DMS 273 (cell line): ENCODE data around the gene RASAL3.

Experiments used
- DNase-seq: peaks from one replicate; lab custom pipeline; 2025; ENCODE audit not compliant: unreplicated experiment; lab: John Stamatoyannopoulos, UW

RASAL3 gene

DNA sequence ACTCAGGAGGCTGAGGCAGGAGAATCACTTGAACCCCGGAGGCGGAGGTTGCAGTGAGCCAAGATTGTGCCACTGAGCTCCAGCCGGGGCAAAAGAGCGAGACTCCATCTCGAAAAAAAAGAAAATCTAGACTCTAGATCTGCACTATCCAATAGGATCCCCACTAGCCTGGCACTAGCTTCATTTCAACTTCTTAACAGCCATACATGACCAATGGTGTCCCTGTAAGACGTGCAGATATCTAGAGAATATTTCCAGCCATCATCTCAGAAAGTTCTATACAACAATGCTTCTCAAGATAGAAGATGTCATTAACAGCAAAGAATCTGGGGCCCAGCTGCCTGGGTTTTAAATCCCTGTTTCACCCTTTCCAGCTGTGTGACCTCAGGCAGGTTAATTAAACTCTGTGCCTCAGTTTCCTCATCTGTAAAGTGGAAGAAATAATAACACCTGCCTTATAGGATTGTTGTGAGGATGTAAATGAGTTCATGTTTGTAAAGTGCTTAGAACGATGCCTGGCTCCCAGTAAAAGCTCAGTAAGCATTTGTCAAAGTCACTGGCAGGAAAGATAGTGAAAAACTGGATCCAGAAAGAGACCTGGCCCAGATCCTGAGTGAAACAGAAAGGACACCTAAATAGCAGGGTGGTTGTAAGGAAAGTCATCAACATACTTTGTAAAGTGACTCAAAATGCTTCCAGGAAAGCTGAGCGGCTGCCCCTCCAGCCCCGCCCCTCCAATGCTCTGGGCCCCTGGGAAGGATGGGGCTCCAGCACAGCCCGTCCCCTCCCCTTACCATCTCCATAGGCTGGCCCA lies 28.1 kb downstream of the RASAL3 start:
- no peak for DNase-seq

DNA sequence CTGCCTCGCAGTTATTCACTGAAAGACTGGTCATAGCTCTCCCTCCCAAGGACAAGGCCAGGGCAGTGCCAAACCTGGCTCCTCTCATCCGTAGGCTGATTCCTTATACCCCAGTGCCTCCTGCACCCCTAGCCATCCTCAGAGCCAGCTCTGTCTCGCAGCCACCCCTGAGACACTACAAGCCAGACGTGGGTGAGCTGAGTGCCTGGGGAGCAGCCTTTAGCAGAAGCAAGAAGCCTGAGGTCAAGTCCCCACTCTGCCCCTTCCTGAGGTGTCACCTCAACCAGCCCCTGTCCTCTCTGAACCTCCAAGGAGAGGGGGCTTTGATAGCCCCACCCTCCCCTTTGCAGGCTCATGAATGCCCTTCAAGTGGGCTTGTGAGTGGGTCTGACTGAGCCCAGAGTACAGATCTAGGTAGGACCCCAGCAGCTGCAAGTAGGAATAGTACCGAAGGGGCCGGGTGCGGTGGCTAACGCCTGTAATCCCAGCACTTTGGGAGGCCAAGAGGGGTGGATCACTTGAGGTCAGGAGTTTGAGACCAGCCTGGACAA lies 30.8 kb downstream of the RASAL3 start:
- no peak for DNase-seq

DNA sequence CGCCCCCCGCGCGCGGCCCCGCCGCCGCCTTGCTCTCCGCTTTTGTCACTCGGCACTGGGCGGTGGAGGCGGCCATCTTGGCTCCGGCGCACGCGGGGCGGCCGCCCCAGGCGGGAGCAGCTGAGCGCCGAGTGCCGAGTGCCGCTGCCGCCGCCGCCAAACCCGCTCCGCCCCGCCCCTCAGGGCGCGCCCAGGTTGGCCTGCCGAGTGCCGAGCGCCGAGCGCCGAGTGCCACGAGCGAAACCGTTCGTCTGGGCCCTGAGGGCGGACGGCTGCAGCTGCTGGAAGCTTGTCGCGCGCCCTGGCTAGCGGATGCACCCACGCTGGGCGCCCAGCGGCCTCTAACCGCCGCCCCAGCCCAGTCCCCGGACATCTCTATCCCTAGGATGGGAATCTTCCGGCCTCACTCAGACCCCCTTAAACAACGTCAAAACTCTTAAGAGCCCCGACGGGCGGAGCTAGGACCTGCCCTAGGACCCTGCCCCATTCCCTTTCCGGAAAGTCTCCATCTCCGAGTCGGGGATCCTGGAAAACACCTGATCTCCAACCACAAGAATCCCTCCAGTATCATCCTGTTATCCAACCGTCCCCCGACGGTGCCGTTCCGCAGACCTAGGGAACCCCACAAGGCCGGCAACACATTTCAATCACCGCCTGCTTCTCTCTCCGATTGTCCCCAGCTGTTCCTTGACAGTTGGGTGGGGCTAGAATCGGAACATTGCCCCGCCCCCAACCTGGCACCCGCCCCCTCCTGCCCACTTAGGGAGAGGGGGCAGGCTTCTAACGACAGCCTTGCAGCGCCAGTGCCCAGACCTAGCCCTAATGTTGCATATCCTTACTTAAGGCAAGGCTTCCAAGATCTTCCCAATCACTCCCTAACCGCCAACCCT lies 31.5 kb downstream of the RASAL3 start:
- peak; percentile 97 for DNase-seq

DNA sequence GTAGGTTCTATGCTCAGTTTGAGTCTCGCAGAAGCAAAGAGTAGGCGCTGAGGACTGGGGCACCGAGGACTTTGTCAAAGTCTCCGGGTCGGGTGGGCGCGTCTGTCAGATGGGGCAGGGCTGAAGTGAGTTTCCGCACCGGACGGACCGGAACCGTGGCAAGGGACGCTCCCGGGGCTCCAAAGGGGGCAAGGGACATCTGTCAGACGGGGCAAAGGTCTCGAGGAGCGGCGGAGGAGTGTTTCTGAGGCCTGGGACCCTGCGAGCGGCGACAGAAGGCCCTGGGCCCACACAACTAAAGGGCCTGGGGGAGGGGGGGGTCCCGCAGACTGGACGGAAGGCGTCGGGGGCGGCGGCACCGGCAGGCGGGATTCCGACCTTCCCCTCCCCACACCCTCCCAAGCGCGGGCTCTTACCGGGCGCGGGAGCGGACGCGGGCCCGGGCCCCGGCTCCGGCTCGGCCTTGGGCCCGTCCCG lies 32.3 kb downstream of the RASAL3 start:
- peak; percentile 46 for DNase-seq

DNA sequence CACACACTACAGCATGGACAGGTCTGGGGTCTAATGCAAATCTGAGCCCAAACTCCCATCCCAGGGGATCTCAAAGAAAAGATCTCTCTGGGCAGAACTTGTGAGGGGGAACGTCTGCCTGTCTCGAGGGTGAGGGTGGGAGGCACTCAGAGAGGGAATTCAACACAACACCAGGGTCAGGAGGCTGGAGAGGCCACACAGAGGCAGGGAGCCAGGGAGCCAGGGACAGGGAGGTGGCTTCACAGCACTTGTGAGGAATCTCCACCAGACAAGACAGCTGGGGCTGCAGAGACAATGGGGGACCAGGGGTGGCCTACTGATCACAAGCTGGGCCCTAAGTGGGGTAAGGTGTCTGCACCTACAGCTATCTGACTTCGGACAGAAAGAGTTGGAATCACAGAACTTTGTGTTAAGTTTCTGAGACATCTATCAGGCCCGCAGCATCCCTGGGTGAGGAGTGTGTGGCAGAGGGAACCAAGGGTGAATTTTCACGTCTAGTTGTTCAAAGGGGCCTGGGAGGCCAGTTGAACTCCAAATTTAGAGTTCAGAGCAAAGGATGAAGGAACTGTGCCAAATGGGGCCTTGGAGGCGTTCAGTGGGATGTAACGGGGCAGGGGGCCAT lies 32.8 kb downstream of the RASAL3 start:
- DNase-seq, result no peak

DNA sequence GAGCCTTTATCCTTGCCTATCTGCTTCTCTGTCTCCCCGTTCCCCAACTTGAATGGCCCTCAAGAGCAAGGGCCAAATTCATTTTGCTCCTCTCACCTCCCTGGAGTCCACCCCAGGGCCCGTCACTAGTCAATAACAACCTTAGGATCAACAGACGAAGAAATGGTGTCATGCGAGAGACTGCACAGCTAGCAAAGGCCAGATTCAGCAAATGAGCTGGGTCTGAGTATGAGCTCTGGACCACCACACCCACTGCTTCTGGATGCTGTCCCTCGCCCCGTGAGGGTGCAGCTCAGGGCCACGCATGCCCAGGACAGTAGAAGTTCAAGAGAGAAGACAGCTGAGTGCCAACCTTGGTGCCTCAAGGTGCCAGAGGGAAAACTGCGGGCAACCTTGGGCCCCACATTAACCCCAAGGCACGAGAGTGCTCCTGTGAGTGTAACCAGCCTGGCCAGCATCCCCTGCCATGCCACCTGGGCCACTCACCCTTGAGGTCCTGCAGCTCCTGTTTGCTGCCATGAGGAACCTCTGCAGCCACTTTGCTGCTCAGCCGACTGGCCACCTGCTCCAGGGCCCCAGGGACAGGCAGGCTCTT lies 33.7 kb downstream of the RASAL3 start:
- no peak for DNase-seq

DNA sequence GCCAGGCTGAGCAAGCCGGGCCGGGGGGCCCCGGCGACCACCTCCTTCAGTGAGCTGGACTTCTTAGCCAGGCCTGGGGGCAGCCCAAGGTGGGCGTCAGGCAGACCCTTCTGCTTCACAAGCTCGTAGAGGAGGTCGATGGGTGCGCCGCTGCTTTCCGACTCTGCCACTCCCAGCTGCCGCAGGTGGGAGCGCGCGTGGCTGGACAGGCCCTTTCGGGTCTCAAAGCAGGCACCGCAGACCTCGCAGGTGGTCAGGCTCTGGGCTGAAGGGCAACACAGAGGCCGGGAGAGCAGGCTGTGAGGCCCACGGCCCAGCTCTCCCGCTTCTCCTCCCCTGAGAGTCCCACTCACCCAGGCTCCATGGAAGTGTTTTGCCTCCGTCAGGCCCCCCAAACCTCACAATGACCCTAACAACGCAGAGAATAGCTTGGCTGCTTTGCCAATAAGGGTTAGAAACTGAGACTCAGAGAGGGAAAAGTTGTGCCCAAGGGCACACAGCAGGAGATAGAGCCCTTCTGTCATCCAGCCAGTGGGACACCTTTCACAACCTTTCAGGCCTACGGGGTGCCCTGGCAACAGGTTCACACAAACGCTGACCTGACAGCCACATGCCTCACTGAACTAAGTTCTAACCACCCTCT lies 34.4 kb downstream of the RASAL3 start:
- DNase-seq, result no peak

DNA sequence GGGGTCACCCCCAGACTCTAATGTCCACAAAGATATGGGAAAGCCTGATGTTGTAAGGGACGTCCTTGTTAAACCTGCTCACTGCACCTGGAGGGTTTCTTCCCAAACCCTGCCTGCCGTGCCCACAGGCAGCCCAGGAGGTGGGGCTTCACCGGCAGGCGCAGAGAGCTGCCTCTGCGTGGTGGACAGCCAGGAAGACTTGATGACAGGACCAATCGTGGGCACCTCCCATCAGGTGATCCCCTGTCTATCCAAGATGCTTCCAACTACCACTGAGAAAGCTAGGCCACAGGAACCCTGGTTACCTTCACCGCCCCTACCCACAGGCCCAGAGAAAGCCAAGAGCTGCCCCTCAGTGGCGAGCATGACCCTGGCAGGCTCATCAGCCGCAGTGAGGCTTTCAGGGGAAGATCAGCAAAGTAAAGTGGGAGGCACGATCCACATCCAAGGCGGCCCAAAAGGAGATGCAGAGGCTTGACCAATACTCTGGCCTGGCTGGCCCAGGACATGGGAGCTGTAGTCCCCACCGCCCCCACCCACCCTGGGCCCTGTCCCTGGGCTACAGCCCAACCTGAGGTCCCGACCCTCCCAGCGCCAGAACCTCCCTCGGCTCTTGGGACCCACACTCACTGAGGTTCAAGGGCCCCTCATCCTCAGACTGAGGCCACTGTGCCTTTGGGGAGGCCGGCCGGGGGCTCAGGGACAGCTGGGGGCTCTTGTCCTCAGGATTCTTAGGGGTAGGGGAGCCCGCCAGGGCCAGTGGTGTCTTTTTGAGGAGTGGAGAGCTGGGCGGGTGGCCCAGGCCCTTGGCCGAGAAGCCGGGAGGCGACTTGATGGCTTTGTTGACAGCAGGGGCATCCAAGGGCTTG lies 35.2 kb downstream of the RASAL3 start:
- no peak for DNase-seq

DNA sequence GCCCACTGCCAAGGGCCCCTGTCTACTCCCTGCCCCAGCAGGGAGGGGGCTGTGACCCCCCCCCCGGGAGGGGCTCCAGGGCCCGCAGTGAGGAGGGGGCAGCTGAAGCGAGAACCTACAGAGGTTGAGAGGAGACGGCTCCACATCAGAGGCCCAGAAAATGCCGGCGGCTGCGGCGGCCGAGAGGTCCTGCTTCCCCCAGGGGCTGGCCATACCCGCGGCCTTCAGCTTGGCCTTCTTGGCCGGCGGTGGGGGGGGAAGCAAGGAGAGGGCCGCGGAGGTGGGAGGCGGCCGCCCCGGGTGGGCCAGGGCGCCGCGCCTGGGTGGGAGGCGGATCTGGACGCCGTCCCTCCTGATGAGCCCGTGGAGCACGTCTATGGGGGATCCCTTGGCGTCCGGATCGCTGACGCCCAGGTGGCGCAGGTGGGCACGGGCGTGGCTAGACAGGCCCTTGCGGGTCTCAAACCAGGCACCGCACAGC lies 36.3 kb downstream of the RASAL3 start:
- no peak for DNase-seq

DNA sequence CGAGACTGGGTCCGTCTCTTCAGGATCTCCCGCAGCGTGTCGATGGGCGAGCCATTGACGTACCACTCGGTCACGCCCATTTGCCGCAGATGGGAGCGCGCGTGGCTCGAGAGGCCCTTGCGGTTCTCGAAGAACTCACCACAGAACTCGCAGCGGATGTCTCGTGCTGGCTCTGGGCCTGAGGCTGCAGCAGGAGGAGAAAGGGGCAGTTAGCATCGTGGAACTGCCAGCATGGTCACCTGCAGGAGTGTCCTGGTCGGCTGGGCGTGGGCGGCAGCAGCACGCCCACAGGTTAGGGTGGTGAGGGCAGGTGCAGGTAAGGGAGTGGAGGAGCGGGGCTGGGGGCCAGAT lies 37.0 kb downstream of the RASAL3 start:
- DNase-seq, result no peak

DNA sequence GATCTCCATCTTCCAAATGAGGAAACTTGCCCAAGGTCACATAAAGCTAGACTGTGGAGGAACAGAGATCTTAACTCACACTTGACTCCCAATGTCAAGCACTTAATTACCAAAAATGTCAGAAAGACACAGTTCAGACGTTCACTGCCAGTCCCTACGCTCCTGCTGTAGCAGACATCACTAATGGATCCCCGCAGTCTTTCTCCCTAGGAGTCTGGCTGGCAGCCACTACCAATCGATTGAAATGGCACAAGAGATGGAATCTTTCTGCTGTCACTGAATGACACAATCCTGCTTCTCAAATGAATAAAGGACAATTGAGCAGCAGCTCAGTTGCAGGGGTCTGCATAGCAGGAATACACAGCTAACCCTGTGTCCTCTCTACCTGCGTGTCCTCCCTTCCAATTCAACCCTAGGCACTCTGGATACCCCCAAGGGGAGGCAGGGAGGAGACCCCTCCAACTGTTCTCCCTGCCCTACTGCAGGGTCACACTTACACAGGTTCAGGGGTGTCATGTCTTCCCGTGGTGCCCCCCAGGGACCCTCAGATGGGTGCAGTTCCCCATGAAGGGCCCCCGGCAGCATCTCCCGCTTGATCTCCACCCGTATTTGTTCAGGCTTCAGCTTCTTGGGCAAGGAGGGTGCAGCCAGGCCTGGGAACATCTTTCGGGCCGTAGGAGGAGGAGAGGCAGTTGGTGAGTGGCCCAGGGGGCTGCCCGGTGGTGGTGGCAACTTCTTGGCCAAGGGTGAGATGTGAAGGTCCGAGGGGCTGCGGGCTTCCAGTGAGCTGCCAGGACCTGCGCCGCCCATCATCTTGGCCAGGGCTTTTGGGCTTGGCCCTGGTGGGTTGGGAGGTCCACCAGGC lies 37.6 kb downstream of the RASAL3 start:
- DNase-seq, result peak; percentile 39

DNA sequence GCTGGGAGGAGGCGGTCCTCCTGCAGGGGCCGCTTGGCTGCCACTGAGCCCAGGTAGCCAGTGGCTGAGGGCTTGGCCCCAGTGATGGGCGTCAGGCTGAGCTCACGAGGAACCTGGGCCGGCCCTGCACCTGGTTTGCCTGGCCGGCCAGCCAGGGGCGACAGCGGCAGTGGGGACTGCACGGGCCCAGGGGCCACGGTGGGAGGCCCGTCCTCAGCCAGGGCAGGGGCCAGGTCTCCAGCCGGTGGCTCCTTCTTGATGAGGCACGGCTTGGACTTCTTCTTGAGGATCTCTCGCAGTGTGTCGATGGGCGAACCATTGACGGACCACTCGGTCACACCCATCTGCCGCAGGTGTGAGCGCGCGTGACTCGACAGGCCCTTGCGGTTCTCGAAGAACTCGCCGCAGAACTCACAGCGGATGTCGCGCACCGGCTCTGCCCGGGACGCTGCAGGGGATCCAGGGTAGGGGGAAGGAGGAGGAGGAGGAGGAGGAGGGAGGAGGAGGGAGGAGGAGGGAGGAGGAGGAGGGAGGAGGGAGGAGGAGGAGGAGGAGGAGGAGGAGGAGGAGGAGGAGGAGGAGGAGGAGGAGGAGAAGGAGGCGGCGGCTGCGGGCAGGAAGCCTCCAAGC lies 38.9 kb downstream of the RASAL3 start:
- no peak for DNase-seq

DNA sequence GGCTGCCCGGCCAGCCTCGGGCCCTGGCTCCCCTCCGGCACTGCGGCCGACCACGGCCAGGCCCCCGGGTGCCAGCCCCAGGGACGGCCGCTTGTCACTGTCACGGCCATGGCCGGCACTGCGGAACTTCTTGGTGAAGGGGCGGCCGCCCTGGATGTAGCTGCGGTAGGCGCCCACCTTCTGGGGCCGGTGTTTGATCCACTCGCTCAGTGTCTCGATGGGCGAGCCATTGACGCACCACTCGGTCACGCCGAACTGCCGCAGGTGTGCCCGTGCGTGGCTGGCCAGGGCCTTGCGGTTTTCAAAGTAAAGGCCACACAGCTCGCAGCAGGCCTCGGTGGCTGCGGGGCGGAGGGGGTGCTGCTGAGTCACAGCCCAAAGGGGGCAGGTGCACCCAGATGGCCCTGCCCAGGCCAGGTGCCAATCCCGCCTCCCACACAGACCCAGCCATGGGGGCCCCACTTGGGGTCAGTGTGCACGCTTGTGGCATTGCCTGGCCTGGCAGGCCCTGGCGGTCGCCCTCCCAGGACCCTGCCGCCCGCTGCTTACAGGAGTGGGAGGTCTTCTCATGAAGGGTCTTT lies 39.6 kb downstream of the RASAL3 start:
- no peak for DNase-seq

DNA sequence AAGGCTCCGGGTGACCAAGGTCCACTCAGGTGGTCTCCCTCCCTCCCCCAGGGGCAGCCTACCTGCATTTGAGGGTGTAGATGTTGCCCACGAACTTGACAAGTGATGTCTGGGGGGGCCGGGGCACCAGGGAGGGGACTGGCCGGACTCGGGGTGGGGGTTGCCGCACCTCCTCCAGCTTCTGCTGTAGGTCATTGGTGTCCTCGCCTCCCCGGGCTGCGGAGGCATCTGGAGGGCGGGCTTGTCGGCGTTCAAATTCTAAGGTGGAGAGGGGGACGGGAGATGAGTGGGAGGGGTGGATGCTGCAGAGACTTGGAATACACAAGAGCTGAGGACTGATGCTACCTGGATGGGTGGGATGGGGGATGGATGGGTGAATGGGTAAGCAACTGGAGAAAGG lies 40.2 kb downstream of the RASAL3 start:
- DNase-seq, result no peak

DNA sequence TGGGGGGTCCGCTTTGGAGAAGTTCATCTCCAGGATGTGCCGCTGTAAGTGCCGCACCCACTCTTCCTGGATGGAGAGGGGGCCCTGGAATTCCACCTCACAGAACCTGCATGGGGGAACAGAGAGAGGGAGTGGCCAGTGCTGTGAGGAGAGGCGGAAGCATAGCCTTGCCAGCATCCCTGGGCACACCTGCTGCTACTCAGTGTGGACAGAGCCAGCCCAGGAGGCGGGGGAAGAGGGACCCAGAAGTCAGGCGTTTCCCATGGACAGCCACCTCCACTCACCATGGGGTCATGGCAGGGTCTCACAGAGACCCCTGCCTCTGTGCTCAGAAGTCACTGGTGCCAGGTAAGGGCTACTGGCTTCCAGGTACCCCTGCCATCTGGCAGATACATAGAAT lies 41.2 kb downstream of the RASAL3 start:
- no peak for DNase-seq

DNA sequence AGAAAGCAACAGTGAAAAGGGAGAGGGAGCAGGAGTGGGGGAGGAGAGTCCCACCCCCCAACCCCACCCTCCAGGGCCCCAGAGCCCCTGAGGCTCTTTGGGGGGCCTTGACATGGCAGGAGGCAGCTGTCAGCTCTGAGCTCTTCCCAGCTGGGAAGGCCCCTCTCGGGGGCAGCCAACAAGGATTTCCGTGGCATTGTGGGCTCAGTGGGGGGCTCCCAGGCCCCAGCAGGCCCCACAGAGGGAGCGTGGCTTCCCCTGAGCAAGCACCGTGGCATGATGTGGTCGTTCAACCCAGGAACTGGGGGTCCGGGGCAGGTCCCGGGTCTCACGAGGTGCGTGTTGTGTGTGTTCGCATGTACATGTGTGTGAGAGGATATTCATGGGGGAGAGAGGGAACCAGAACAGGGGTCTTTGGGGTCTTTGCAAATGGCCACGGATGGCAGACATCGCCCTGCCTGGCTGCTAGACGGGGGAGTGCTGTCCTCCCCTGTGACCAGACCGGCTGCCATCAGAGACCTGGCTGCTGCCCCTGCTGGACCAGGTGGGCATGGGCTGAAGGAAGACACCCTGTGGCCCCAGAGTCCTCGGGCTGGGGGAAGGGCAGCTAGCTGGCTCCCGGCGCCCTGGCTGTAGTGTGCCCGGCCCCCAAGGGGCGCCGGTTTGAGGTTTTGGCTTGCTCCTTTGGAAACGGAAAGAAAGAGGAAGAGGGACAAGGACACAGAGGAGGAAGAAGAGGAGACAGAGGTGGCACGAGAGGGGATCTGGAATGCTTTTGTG lies 41.9 kb downstream of the RASAL3 start:
- DNase-seq, result no peak

DNA sequence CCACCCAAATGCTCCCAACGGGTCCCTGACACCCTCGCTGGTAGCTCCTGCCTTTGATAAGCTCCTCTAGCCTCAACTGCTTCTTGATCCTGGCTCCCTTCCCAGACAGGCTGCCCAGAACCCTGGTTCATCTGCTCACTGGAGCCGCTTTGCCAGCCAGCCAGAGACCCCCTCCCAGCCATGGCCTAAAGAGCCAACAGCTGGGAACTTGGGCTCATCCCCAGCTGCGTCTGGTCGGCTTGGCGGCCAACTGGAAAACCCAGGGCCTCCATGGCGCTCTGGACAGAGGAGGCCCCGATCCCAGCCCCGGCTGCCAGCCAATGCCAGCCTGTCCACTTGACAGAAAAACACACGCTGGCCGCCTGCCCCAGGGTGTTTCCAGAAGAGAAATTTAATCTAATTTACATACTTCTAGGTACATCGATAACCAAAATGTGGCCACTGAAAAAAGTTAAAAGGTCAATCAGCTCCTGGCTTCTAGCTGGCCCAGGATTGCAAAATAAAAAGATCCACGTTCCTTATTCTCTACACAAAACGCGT lies 42.6 kb downstream of the RASAL3 start:
- DNase-seq, result peak; percentile 94
